ENCODE data around the gene FOXJ1.

DNA sequence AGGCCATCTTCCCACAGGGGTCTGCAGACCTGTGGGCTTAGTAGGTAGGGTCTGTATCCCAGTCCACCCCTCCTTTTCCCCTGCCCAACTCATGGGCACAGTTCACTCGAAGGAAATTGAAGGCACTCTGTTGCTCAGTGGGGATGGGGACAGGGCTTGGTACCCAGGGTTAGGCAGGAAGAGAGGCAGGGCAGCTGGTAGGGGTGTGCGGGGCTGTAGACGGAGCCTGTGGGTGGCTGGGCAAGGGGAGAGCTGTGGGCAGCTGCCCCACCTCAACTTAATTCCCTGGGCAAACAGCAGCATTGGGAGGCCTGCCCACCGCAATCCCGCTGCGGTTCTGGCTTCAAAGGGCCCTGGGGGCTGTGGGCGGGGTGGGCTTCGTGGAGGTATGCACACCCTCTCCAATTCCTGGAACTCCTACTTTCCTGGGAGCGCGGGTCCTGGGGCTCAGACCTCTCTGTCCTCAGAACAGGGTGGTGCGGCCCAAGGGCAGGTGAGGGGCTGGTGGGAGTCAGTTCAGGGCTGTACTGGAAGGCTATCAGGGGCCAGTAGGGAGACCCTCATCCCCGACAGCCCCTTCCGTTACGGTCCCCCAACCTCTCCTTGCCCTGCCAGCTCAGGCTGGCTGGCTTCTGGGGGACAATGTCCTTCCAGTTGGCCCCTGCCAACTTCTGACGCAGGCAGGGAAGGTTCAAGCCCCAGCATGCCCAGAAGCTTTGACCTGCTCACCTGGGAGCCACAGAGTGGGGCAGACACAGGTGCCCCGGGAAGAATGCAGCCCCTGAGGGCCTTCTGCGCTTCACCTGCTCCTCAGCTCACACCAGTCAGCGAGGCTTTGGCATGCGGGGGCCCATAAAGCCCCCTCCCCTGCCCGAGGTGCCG lies 9.1 kb downstream of the FOXJ1 start:
- TF ChIP-seq, protein P1, sequence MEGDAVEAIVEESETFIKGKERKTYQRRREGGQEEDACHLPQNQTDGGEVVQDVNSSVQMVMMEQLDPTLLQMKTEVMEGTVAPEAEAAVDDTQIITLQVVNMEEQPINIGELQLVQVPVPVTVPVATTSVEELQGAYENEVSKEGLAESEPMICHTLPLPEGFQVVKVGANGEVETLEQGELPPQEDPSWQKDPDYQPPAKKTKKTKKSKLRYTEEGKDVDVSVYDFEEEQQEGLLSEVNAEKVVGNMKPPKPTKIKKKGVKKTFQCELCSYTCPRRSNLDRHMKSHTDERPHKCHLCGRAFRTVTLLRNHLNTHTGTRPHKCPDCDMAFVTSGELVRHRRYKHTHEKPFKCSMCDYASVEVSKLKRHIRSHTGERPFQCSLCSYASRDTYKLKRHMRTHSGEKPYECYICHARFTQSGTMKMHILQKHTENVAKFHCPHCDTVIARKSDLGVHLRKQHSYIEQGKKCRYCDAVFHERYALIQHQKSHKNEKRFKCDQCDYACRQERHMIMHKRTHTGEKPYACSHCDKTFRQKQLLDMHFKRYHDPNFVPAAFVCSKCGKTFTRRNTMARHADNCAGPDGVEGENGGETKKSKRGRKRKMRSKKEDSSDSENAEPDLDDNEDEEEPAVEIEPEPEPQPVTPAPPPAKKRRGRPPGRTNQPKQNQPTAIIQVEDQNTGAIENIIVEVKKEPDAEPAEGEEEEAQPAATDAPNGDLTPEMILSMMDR (IDR thresholded peaks at IDR 0.05): no peak
- no peak for TF ChIP-seq POLR2A (IDR thresholded peaks at IDR 0.05)

Measured in body of pancreas (tissue), 4 donors.